ENCODE data around the gene SYT17.

Gene SYT17

DNA sequence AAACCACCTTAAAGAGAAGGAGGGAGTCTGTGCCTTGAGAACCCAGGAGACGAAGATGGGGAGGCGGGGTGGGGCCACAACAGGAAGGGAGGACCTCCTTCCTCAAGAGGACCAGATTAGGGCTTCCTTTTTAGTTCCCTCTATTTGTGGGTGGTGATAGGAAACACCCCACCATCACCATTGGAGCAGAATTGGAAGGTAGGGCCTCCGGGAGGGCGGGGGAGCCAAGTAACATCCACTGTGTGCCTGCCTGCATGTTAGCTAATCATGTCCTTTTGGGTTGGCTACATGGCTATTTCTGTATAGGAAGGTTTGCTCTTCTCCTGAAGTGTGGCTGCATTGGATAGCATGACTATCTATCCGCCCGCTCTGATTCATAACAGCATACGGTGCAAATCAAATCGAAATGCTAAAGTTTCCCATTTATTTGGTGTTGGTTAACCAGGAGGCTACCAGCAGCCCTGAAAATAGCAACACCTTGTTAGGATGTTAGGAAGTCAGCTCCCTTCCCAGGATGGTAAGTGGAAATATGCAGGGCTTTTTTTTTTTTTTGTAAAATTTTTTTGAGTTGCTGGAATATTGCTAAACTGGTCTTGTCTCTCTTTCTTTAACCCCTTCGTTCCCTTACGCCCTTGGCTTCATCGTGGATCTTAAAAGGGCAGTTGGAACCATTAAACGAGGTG lies 4.2 kb downstream of the SYT17 start:
- TF ChIP-seq, protein P1, sequence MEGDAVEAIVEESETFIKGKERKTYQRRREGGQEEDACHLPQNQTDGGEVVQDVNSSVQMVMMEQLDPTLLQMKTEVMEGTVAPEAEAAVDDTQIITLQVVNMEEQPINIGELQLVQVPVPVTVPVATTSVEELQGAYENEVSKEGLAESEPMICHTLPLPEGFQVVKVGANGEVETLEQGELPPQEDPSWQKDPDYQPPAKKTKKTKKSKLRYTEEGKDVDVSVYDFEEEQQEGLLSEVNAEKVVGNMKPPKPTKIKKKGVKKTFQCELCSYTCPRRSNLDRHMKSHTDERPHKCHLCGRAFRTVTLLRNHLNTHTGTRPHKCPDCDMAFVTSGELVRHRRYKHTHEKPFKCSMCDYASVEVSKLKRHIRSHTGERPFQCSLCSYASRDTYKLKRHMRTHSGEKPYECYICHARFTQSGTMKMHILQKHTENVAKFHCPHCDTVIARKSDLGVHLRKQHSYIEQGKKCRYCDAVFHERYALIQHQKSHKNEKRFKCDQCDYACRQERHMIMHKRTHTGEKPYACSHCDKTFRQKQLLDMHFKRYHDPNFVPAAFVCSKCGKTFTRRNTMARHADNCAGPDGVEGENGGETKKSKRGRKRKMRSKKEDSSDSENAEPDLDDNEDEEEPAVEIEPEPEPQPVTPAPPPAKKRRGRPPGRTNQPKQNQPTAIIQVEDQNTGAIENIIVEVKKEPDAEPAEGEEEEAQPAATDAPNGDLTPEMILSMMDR (IDR thresholded peaks at IDR 0.05; ENCODE audit: unreplicated experiment in 3 of 3) = no peak
- Mint-ChIP-seq H3K27me3 (ENCODE audit: low read depth) (peaks cover 54% of the 10 kb centered on the region), H3K9me3 (no peaks in the 10 kb centered on the region), H3K4me3 (no peak overlapping the region), H3K27ac (no peak overlapping the region), H3K4me1 (peaks cover 5% of the 10 kb centered on the region), H3K36me3 (ENCODE audit: low read depth) (no peaks in the 10 kb centered on the region)

DNA sequence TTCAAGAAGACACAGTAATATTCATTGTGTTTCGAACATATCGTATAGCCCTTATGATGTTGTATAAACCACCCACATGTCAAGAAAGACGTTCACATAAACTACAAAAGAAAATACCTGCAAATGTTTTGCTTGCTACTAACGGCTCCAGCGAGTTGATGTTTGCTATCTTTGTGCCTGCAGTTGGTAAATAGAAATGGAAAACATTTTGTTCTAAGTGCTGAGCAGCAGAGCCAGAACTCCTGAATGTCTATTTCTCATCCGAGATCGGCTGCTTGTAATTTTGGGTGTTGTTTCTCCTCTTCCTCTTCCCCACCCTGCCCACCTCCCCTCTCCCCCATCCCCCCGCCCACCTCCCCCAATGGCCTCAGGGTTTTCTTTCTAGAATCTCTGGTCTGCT lies 5.0 kb downstream of the SYT17 start:
- H3K36me3 Mint-ChIP-seq (ENCODE audit: low read depth) = no peaks in the 10 kb centered on the region
- no peak overlapping the region for H3K27ac Mint-ChIP-seq
- peaks cover 5% of the 10 kb centered on the region for H3K4me1 Mint-ChIP-seq
- peak overlapping the region in 1 of 3 experiments; percentile 4 for H3K4me3 Mint-ChIP-seq
- peaks cover 51% of the 10 kb centered on the region for H3K27me3 Mint-ChIP-seq (ENCODE audit: low read depth)
- TF ChIP-seq, protein P1 (IDR thresholded peaks at IDR 0.05; ENCODE audit: unreplicated experiment in 3 of 3) = no peak
- no peaks in the 10 kb centered on the region for H3K9me3 Mint-ChIP-seq

DNA sequence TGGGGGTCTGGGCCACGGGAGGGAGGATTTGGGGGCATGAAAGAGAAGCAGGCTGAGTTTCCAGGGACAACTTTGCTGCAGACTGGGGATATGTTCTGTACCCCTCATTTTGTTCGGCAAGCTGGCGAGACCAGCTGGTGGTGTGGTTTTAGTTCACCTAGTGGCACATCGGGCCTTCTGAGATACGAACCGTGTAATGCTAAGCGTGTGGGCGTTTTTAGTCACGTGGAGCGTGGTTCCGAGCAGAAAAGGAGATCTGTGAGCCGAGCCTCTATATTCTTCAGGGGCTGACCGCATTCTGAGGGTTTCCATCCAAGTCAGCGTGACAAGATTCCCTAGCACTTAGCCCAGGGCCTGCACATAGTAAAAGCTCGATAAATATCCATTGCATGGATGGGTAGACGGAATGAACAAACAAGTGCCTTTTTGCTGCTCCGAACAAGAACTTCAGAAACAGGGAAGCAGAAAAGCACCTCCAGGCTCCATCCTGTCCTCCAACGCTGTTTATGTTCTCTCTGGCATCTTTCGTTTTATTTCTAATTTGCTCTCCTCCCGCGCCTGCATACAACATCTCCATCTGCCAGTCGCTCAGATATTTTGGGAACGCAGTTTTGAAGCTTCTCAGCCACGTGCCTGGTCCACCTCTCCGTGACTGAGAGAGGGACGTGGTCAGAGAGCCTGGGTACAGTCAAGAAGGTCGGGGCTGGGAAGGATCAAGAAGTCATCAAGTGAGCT lies 5.8 kb downstream of the SYT17 start:
- Mint-ChIP-seq H3K4me3 (peak overlapping the region in 1 of 3 experiments; percentile 30), H3K27ac (peak overlapping the region in 1 of 3 experiments; percentile 42), H3K9me3 (no peaks in the 10 kb centered on the region), H3K27me3 (ENCODE audit: low read depth) (peaks cover 51% of the 10 kb centered on the region), H3K36me3 (ENCODE audit: low read depth) (no peaks in the 10 kb centered on the region), H3K4me1 (peaks cover 5% of the 10 kb centered on the region)
- TF ChIP-seq, protein P1 (IDR thresholded peaks at IDR 0.05; ENCODE audit: unreplicated experiment in 3 of 3) = no peak

DNA sequence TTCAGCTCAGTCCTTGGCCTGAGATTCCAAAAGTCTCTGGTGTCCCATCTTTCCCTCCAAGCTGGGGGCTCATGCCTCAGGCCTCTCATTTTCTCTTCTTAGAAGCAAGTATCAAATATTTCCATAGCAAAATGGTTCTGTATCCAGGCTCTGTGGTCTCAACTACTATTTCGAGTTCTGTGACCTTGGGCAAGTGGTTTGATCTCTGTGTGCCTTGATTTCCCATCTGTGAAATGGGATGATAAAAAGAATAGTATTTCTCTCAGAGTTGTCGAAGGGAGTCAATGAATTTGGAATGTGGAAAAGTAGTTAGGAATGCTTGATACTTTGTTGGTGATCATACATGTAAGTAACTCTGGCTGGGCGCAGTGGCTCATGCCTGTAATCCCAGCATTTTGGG lies 6.4 kb downstream of the SYT17 start:
- Mint-ChIP-seq H3K9me3 (no peaks in the 10 kb centered on the region), H3K27ac (no peak overlapping the region), H3K4me3 (no peak overlapping the region), H3K4me1 (peaks cover 3% of the 10 kb centered on the region), H3K36me3 (ENCODE audit: low read depth) (no peaks in the 10 kb centered on the region), H3K27me3 (ENCODE audit: low read depth) (peaks cover 51% of the 10 kb centered on the region)
- TF ChIP-seq, protein P1 (IDR thresholded peaks at IDR 0.05; ENCODE audit: unreplicated experiment in 3 of 3) = no peak

DNA sequence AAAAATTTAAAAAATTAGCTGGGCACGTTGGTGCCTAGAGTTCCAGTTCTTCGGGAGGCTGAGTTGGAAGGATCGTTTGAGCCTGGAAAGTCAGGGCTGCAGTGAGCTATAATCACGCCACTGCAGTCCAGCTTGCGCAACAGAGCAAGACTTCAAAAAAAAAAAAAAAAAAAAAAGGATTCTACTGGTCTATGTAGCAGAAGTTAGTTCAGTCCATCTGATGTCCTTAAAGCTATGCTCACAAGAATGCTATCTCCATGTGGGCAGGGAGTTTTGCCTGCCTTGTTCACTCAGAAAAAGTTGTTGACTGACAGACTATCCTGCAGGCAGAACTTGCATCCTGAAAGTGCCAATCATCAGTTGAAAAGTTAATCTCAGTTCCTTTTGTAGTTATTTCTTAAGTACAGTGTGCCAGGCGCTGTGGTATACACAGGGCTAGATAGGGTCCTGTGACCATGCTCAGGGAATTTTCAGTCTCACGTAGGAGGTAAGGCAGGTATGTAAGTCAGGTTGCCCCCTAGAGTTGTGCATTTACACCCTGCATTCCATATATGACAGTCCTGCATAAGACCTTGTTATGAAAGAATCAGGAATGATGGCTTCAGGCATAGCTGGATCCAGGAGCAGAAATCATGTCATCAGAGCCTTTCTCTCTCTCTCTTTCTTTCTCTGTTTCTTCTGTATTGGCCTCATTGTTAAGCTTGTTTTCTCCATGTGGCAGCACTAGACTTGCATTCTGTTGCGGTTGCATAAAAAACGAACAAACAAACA lies 7.6 kb downstream of the SYT17 start:
- Mint-ChIP-seq H3K36me3 (ENCODE audit: low read depth) (no peaks in the 10 kb centered on the region), H3K4me3 (no peak overlapping the region), H3K27me3 (ENCODE audit: low read depth) (peaks cover 39% of the 10 kb centered on the region), H3K4me1 (no peaks in the 10 kb centered on the region), H3K27ac (no peak overlapping the region), H3K9me3 (no peaks in the 10 kb centered on the region)
- TF ChIP-seq, protein P1 (IDR thresholded peaks at IDR 0.05; ENCODE audit: unreplicated experiment in 3 of 3) = no peak
